Hematopoietic multipotent progenitor cell (in vitro differentiated cells): ENCODE data around the gene FIG4. TPM values are rescaled to one million over a fixed set of nuclear protein-coding genes. Genes with fewer than 3 reads are reported as not detected.
"Not testable (repeated sequence)": the region's sequence is repeated elsewhere in the genome, so short reads cannot be mapped to it uniquely, and the experiment has no call there.

ENCODE experiments used
- DNase-seq, 3 donors: peaks; one replicate each; pipeline ENCODE4 v3.0.0-alpha.2; 2011 to 2015; ENCODE audit warnings: low read depth in 2 of 3, low spot score in 2 of 3
- total RNA-seq: library from RNA; depleted of rRNA; stranded (reverse); fragments of >200 nt; gene quantifications from one replicate; pipeline ENCODE4 v1.2.3, GENCODE V29; 2012

The FIG4 gene
- total RNA-seq, 1 donor, result 8.3 TPM

DNA sequence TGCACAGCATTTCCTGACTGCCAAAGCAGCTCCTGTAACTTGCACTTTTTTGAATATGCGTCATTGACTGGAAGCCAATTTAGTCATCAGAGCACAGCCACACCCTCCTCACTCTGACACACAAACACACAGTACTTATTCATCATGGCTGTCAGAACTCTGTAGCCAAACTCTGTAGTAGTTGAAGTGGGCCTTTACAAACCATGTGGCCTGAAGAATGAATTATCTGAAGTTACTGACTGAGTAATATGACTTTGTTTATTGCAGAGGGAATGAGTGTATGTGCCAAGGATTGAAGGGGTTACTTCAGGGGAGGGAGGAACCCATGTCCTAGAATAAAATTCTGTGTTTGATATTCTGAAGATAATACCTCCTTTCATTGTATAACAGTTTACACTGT is 102.7 kb downstream of the FIG4 start:
- no peak for DNase-seq

DNA sequence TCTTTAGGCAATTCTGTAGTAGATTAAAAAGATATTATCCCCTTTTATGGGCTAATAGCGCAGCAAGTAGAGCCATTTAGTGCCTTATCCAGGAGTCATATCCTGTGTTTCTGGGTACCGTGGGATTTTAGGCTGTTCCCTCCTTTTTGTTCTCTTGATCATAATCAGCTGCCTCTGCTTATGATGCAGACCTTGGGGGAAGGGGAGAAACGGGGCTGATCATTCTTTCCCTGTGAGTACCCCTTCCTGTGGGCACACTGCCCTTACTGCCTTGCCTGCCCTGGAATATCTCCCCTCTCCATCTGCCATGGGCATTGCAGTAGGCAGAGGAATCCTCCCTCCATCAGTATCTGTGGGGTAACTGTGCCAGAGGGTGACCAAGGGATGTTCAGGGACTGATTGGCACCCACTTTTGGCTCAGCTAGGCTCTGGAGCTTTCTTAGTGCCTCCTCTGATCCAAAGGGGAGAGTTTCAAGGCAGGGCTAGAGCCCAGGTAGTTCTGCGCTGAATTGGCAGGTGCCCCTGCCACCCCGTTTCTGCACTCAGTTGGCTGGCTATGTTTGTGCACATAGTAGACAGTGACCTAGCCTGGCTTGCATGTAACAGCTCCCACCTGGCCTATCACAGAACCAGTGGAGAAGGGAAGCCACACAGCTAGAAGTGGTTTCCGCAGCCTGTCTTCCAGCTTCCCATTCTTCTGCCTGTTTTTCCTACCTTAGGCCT is 103.3 kb downstream of the FIG4 start:
- DNase-seq, result no peak

DNA sequence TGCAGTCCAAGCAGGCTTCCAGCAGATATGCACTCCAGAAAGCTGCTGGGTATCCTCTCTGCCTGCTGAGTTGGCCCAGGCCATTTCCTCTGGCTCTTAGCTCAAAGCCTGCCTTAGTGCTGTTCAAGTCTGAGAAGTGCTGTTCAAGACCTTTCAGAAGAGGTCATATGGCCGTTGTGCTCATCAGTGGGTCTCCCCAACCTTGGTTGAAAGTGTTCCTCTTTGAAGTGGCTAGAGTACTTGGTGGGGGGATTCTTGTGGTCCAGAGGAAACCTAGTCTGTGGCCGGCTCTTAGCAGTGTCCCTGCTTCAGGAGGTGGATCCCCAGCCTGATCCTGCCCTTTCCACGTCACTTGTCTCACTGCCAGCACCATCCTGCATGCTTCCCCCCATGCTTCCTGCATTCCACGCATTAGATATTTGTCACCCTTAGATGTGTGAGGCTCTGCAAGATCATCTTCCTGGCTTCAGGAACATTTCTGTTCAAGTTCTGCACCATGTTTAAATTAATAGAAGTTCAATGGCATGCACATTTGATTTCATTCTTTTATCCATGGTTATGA is 105.0 kb downstream of the FIG4 start:
- DNase-seq, result no peak

DNA sequence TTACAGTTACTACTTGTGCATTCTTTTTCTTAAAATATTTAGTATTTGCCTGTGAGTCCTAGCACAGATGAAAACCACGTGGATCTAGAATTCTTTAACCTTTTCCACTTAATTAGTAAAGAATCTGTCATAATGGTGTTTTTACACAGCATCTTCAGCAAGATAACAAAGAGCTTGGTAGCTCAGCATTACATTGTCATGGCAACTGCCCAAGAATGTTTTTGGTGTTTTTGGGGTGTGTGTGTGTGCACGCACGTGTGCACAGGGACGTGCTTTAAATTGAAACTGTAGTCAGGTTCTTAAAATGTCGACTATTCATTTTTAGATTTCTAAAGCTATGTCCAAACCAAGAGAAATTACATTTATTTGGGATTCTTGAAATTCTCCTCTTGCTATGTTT is 108.0 kb downstream of the FIG4 start:
- no peak for DNase-seq

DNA sequence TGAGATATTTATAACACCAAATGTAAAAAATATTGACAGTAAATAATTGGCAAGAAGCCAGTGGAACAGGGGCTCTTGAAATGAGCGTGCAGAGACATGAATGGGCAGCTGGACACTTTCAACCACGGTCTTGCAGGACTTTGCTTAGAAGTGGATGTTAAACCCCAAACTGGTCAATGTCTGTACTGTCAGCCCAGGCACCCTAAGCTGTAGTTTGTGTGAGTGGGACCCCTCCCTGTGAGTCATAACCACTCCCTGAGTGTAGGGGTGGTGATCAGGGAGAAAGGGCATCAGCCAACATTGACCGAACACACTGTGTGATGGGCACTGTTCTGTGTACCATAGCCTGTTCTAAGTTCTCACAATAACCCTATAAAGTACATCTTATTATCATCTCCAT is 108.6 kb downstream of the FIG4 start:
- DNase-seq, result no peak

DNA sequence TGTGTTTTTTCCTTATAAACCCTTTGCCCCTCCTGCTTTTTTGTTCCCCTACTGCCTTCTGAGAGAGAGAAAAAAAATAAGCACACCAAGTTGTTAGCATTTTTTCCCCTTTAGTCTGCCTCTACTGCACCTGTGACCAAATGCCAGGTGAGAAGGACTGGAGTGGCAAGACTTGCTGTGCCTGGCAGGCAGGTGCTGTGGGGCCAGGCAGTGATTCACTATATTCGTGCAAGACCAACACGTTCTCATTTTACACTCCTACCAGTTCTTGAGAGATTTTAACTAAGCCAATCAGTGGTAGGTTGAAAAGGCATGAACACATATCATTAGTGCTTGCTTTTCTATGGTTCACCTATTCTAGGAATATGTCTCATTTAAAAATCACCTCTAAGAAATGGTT is 109.7 kb downstream of the FIG4 start:
- no peak for DNase-seq

DNA sequence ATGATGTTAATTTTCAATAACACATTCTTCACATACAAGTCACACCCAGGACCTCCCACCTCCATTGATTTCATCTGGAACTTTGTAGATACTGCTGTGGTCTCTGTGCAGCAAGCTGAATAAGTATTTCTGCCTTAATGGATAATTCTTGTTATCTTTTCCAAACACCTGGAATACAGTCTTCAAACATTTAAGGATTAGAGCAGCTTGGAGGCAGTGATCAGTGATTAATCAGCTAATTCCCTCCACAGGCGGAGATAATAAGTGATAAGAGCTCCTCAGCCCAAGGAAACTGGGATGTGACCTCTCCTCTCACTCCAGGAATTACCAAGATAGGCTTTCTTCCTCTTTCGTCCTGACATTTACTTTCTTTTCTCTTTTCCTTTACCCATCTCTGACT is 110.7 kb downstream of the FIG4 start:
- DNase-seq, result no peak

DNA sequence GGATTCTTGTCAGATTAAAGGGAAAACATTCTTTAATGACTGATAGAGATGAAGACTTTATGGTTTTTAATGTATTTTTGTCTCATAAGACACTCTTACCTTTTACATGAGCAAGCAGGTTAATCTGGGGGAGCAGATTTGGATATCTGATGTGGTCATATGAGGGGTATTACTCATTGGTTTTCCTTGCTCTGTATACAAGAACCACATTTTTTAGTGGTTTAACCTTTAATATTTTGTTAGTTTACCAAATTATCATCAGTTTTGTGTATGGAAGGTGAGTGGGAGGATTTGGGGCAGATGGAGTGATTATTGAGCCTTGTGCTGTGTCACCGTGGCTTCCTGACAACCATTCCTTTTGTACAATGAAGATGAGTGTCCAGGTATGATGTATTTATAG is 112.9 kb downstream of the FIG4 start:
- DNase-seq, result no peak

DNA sequence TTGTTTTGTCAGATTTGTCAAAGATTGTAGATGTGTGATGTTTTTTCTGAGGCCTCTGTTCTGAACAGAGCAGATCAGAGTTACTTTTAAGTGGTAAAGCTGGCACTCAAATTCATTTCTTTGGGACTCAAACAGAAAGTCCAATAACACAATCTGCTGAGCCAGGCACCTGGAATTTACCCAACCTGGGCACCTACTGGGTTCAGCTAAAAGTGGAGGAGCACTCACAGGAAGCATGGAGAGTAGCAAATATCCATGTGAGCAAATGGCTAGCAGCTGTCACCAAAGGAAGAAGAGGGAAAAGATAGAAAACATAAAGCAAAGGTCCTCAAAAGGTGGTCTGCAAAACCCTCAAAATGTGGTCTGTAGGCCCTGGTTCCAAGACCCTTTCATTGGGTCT is 116.8 kb downstream of the FIG4 start:
- no peak for DNase-seq

DNA sequence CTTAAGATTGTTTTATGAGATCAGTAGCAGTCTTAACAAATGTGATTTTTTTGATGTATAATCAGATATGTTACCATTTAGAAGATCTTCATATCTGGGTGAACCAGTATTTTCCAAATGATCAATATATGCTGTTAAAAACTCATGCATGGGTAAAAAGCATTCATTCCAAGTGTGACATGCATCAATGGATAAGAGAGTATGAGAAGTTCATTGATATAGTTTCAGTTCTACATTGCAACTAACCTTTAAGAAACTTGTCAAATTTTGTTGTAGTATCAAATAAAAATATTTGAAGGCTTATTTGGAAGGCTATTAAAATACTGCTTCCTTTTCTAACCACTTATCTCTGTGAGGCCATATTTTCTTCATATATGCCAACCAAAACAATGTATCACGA is 117.7 kb downstream of the FIG4 start:
- DNase-seq, result no peak

DNA sequence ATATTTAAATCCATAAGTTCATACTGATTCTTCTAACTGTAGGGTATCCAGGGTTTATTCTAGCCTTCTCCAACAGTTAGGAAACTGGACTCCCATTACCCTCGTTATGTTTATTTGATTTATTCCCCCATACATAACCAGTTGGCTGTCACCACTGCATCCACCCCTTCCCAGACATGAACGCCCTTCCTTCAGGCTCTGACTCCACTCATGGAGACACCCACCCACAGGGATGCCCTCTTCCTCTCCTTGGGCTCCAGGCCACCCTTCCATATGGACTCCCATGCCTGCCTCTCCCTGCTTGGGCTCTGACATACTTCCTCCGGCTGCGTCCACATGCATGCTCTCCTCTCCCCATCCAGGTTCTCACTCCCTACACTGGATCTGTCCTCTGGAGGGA is 124.0 kb downstream of the FIG4 start:
- DNase-seq, result no peak

DNA sequence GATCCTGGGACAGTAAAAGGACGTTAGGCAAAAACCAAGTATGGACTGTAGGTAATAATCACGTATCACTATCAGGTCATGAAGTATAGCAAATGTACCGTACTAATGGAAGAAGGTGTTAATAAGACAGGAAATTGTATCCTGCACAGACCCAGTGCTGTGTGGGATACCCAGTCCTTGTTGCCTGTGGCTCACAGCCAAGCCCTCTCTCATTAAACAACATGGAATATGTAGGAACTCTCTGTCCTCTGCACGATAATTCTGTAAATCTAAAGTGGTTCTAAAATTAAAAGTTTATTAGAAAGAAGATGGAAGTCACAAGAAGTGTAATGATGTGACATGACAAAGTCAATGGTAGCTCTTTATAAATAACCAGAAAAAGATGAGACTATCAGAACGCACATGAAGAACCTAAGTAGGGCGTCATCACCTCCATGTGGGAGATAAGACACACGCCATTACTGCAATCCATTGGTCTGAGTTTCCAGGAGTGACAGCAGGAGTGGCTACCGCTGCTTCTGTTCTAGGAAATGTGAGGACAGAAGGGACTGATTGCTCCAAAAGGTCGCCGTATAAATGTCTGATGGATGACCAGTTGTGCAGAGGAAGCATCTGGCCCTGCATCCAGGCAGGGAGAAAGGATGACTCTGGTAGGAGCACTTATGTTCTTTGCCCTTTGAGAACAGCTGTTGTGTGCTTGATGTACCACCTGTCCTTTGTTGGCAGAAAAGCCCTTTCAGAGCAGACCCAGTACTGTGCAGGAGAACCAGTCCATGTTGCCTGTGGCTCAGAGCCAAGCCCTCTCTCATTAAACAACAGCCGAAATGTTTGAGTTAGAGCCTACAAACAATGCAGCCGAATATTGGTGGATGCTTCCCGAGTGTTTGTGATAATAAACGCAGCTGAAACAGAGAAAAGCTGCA is 125.6 kb downstream of the FIG4 start:
- DNase-seq, result no peak

DNA sequence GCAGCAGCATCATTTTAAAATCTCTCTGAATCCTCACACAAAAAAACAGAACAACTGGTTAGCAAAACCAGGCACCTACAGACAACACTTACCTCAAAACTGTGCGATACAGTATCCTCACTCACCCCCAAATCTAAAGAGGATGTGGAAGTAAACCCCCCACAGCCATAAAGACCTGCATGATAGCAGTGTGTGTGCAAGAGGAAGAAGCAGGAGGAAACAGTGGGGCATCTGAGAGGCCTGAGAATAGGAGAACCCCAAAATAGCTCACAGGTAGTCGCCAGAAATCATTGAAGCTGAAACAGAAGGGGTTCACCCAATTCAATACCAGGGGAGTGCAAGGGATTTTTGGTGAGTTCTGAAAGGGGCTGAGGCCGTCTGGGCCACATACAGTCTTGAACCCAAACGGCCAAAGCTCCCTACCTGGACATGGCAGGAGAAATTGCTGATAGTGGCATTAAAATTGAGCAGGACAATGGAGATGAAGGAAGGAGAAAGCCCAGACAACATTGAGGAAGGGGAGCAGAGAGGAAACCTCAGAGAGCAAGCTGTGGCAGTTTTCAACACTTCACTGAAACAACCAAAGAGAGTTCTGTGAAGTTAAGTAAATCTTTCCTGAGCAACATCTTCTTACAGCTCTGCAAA is 129.7 kb downstream of the FIG4 start:
- DNase-seq, result no peak

DNA sequence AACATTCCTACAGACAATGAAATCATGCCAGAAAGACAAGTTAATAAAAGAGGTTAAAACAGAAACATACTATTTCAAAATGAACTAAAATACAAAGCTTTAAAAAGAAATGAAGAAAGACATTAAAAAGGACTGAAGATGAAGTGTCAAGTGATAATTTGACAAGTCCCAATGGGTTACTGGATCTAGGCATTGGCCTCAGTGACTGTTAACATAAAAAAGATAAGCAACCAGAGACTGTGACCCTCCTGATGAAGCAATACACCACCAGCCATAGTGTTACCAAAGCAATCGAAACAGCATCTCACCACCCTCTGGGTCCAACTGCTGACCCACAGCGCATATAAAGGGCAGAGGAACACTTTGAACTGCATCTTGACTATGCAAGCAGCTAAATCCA is 130.3 kb downstream of the FIG4 start:
- DNase-seq, result no peak

DNA sequence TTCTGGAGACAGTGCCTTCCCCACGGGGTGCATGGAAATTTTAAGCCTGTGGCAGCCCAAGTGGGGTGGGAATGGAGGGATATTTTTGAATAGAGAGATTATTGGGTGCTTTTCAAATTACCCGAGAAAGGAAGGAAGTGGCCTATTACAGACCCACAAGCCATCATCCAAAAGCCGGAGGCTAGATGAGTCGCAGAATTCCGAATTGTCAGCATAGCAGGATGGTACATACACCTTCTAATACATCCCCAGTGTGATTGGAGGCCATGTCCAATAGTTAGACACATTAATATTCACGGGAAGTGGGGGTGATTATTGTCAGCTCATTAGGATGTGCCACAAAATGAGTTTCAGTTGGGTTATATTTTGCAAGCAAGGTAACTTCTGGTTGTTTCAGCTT is 133.0 kb downstream of the FIG4 start:
- no peak for DNase-seq

DNA sequence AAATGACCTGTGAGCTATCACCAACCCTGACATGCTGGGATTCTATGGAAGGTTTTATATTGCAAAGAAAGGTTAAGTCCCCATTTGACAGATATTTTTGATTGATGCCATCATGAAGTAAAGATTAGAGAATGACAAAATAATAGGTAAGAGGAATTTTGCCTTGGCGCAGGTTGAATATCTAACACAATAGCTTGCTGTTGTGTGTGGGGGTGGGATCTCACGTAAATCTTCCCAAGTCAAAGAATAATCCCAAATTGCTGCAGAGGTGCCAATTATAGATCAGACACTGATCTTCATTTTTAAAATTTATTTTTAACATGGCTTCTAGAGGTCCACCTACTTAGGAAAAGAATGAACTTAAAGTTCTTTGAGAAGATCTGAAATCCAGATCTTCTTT is 135.5 kb downstream of the FIG4 start:
- DNase-seq, result no peak

DNA sequence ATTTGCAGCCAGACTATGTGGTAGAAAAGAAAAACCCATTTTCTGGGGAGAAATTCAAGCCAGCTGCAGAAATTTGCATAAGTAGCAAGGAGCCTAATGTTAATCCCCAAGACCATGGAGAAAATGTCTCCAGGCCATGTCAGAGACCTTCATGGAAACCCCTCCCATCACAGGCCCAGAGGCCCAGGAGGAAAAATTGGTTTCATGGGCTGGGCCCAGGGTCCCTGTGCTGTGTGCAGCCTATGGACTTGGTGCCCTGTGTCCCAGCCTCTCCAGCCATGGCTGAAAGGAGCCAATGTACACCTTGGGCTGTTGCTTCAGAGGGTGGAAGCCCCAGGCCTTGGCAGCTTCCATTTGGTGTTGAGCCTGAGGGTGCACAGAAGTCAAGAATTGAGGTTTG is 140.3 kb downstream of the FIG4 start:
- DNase-seq, result not testable (repeated sequence)

DNA sequence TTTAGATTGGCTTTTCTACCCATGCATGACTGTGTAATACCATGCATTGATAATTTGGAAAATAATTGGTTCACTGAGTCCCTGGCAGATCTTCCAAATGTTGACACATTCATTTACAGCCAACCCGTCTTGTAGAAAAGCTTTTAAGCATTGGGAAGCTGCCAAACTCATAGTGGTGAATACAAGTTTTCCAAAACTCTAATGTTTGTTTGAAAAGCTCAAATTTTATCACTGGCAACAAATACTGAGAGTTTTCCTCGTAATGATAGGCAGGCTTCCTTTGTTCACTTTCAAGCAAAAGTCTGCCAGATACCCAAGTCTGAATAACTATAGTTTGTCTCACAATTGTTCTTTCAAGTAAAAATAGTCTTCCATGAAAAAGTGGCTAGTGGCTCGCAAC is 143.0 kb downstream of the FIG4 start:
- no peak for DNase-seq

DNA sequence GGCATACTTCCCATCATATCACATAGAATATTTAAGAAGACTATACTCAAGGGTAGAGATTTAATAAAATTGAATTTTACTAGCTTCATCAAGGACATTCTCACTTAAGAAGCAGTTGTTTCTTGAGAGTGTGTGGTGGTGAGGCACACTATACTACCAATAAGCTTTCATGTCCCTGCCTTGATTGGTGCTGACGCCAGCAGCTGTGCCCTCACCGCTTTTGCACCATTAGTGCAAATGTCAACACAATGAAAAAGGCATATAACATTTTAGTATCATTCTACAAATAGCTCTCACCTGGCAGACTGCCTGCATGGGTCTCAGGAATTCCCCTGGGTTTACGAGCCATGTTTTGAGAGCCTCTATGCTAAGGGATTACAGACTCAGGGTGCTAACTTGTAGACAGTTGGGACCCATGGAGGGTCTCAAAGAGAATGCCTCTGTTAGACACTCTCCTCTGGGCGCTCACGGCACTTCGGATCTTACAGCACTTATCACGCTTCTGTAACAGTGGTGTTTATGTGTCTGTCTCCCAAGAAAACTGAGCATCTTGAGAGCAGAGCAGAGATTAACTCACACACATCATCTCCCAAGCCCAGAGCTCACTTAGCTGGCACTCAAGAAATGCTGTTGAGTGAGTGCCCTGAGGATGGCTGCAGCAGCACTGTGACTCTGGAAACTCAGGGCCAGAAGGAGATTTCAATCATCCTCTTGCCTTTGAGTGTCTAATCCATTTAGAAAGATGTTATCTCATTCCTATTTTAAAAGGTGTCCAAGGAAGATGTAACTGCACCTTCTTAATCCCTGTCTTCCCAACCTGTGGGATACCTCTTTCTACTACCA is 143.7 kb downstream of the FIG4 start:
- no peak for DNase-seq

DNA sequence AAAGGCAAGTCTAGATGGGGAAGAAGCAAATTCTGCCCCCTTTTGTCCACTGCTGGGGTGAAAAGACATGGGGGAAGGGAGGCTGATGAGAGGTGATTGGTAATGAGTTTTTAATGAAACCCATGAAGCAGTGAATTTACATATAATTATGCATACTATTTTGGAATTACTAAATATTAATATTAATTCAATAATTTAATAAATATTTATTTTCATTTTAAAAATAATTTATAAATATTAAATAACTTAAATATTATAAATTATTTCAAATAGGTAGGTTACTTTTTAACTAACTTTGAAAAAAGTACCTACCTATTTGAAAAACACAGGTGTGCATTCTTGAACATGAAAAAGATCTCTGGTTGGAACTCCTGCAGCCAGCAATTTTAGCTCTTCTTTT is 148.9 kb downstream of the FIG4 start:
- DNase-seq, result no peak
